Activated CD8-positive, alpha-beta memory T cell treated with anti-CD3 and anti-CD28 coated beads, Interleukin-2, amount 10 ng/mL, durations not matched to agents 7 days and 5 days (primary cell): ENCODE measurements around the gene RPRD1A. TPM values are rescaled to one million over a fixed set of nuclear protein-coding genes. Genes with fewer than 3 reads are reported as not detected.
A peak's percentile ranks its signal among the peaks of the same experiment; 100 is the strongest.
"Not testable (repeated sequence)": the region's sequence is repeated elsewhere in the genome, so short reads cannot be mapped to it uniquely, and the experiment has no call there.

Experiments used
- ATAC-seq: fragments of 150-1000 bp; cut with Tn5 transposase; one replicate; pipeline ENCODE4 v1.10.0; 2021; ENCODE audit warnings: moderate library complexity
- CTCF ChIA-PET: fragments of 350-600 bp; sonication (Branson Sonifier 250); formaldehyde crosslinking; loops from one replicate; lab custom pipeline; 2021; ENCODE audit warnings: antibody characterized with exemption; lab: Charles Lee
- DNase-seq: peaks from one replicate; pipeline ENCODE4 v3.0.0-alpha.2; 2020
- H3K27ac Mint-ChIP-seq: one replicate; pipeline ENCODE4 v1.8.0; 2021; ENCODE audit warnings: mild to moderate bottlenecking, mixed read lengths
- H3K27me3 Mint-ChIP-seq: one replicate; pipeline ENCODE4 v1.8.0; 2021; ENCODE audit warnings: mixed read lengths
- H3K36me3 Mint-ChIP-seq: one replicate; pipeline ENCODE4 v1.8.0; 2021; ENCODE audit warnings: mild to moderate bottlenecking, mixed read lengths
- H3K4me1 Mint-ChIP-seq: one replicate; pipeline ENCODE4 v1.8.0; 2021; ENCODE audit warnings: mixed read lengths
- H3K4me3 Mint-ChIP-seq: one replicate; pipeline ENCODE4 v1.8.0; 2021; ENCODE audit warnings: mild to moderate bottlenecking, moderate library complexity, mixed read lengths
- H3K9me3 Mint-ChIP-seq: one replicate; pipeline ENCODE4 v1.8.0; 2022; ENCODE audit warnings: low read depth, mixed read lengths
- total RNA-seq, 2 experiments: library from RNA; stranded (reverse); gene quantifications; one replicate each; pipeline ENCODE4 v1.2.3, GENCODE V29; 2021

The RPRD1A gene
- total RNA-seq, 2 experiments from 2014 or later = 26.2 to 33.4 TPM

DNA sequence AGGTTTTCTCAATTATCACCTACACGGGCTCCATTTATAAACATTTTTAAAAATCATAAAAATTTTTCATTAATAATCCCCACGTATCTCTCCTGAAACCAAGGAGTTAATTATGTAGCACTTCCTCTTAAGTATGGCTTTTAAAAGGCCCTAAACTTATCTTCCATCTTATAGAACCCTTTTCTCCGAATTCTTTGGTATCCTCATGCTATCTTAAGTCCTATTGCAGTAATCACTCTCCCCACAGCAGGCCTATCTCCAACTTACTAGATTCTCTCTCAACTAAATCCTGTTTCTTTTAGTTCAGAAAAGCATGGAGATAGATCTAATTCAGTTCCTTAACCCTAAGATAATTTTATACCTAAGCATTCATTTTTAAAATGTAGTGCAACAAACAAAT, 26.2 kb downstream of the RPRD1A start:
- Mint-ChIP-seq H3K27me3 (no peaks in the 10 kb centered on the region), H3K36me3 (peaks cover 41% of the 10 kb centered on the region), H3K9me3 (peaks cover 1% of the 10 kb centered on the region), H3K27ac (no peak overlapping the region), H3K4me1 (peaks cover 7% of the 10 kb centered on the region), H3K4me3 (no peak overlapping the region)
- DNase-seq = no peak
- ATAC-seq = no peak
- CTCF ChIA-PET = interaction anchor here (0.9 to 1.0 kb wide), 2 partner anchors 91 to 285 kb away, joined by 3 read pairs; no protein-coding TSS in a partner anchor

DNA sequence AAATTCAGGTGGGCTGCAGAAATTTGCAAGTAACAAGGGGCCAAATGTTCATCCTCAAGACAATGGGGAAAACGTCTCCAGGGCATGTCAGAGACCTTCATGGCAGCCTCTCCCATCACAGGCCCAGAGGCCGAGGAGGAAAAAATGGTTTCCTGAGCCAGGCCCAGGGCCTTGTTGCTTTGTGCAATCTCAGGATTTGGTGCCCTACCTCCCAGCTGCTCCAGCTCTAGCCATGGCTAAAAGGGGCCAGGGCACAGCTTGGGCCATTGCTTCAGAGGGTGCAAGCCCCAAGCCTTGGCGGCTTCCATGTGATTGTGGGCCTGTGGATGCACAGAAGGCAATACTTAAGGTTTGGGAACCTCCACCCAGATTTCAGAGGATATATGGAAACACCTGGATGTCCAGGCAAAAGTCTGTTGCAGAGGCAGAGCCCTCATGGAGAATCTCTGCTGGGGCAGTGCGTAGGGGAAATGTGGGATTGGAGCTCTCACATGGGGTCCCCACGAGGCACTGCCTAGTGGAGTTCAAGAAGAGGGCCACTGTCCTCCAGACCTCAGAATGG, 29.2 kb downstream of the RPRD1A start:
- DNase-seq (no peak), ATAC-seq (no peak)
- no peak overlapping the region for H3K27ac Mint-ChIP-seq
- peaks cover 38% of the 10 kb centered on the region for H3K36me3 Mint-ChIP-seq
- peaks cover 1% of the 10 kb centered on the region for H3K9me3 Mint-ChIP-seq
- H3K27me3 Mint-ChIP-seq = no peaks in the 10 kb centered on the region
- H3K4me3 Mint-ChIP-seq = no peak overlapping the region
- CTCF ChIA-PET = no interaction called here
- H3K4me1 Mint-ChIP-seq = peaks cover 15% of the 10 kb centered on the region

DNA sequence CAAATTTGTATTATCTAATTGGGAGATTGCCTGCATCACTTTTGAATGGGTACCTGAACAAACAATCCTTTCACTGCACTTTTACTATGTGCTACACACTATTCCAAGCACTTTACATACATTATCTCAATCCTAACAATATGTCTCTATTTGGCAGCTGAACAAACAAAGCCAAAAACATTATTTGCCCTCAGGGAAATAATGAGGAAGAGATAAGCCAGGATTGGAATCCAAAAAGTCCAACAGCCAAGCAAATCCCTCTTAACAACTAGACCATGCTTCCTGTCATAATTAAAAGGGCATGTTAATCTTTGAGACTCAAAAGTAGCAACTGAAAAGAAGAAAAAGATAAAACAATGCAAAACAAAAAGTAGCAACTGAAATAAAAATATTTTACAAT, 32.1 kb downstream of the RPRD1A start:
- Mint-ChIP-seq H3K9me3 (peaks cover 1% of the 10 kb centered on the region), H3K4me3 (no peak overlapping the region), H3K36me3 (peaks cover 42% of the 10 kb centered on the region), H3K27ac (no peak overlapping the region), H3K27me3 (no peaks in the 10 kb centered on the region), H3K4me1 (peaks cover 10% of the 10 kb centered on the region)
- DNase-seq = no peak
- CTCF ChIA-PET = no interaction called here
- no peak for ATAC-seq

DNA sequence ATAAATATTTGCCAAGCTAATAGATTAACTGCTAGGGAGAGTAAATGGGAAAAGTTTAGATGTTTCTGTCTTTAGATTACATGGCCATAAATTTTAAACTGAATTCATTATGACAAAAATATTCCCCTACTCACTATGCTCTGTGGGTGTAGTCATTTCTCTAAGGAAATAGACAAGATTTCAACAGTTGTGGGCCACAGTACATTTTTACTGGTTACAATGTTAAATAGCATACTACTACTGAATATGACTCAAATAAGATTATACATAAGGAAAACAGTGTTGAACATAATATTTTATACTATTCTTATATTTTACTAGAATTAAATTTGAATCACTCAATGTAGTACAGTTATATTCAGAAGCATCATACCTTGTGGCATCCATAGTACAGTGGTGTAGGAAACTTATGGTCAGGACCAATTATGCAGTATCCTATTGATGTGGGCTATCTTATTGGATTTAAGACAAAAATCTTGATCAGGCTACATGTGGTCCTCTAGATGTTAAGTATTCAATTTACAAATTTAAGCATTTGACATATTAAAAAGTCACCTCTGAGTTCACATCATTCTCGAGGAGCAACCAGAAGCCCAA, 33.0 kb downstream of the RPRD1A start:
- no peak overlapping the region for H3K4me3 Mint-ChIP-seq
- H3K9me3 Mint-ChIP-seq = no peaks in the 10 kb centered on the region
- H3K36me3 Mint-ChIP-seq = peaks cover 38% of the 10 kb centered on the region
- CTCF ChIA-PET = interaction anchor here (1.0 kb wide), 1 partner anchor 22 kb away, joined by 3 read pairs; no protein-coding TSS in a partner anchor
- H3K4me1 Mint-ChIP-seq = peaks cover 10% of the 10 kb centered on the region
- DNase-seq (no peak), ATAC-seq (no peak)
- no peak overlapping the region for H3K27ac Mint-ChIP-seq
- H3K27me3 Mint-ChIP-seq = no peaks in the 10 kb centered on the region

DNA sequence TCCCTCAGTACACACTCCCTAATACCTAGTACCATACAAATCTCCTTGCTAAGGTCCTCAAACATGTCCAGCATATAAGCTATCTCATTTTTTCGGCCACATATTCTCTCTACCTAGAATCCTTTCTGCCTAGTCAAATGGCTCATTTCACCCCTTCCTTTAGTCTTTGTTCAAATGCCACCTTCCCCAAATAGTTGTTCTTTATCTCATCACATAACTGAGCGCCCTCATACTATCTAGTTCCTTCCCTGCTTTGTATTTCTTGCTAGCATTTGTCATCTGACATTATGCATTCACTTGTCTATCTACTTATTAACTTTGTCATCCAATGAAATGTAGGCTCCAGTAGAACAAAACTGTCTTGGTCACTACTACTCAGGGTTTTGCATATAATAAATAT, 35.5 kb downstream of the RPRD1A start:
- peak overlapping the region; percentile 49 for H3K27ac Mint-ChIP-seq
- CTCF ChIA-PET = interaction anchor here (1.3 kb wide), 1 partner anchor 15 kb away, joined by 4 read pairs; no protein-coding TSS in a partner anchor
- H3K36me3 Mint-ChIP-seq = peaks cover 16% of the 10 kb centered on the region
- no peaks in the 10 kb centered on the region for H3K9me3 Mint-ChIP-seq
- no peak for ATAC-seq
- no peaks in the 10 kb centered on the region for H3K27me3 Mint-ChIP-seq
- no peak for DNase-seq
- no peak overlapping the region for H3K4me3 Mint-ChIP-seq
- peaks cover 10% of the 10 kb centered on the region for H3K4me1 Mint-ChIP-seq

DNA sequence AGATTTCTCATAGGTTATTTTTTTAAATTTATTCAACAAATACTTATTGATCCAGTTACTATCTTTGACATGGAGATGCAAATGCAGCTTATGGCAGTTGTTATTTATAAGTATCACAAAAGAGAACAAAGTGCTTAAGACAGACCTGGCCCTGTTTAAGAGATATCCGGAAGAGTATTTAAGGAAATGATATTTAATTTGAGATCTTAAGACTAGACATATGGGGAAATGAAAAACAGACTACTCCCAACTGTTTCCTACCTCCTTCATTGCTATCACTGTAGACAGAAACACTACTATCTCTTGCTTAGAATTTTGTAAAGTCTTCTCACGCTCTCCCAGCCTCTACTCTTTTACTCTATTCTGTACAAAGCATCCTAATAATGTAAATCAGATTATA, 36.0 kb downstream of the RPRD1A start:
- no peak for DNase-seq
- Mint-ChIP-seq H3K36me3 (peaks cover 17% of the 10 kb centered on the region), H3K4me1 (peaks cover 10% of the 10 kb centered on the region), H3K27me3 (no peaks in the 10 kb centered on the region), H3K9me3 (no peaks in the 10 kb centered on the region), H3K4me3 (no peak overlapping the region), H3K27ac (peak overlapping the region; percentile 49)
- CTCF ChIA-PET = interaction anchor here (1.3 kb wide), 1 partner anchor 16 kb away, joined by 4 read pairs; no protein-coding TSS in a partner anchor
- ATAC-seq = no peak

DNA sequence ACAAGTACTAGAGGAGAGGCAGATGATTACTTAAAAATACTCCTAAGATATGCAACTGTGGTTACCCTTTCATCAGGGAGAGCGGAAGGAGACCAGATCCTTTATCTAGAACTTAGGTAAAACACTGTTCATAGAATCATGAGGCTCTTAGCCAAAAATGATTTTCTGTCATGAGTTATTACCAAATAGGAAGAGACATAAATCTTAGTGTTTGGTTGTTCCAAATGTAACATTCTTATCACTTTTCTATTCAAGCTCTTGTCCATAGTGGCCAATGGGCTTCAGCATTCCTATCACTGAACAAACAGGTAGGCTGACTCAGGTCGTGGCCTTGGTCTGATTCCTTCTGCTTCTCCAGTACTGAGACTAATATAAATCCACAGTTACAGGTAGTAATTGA, 38.5 kb downstream of the RPRD1A start:
- no peaks in the 10 kb centered on the region for H3K27me3 Mint-ChIP-seq
- H3K4me3 Mint-ChIP-seq = no peak overlapping the region
- peaks cover 26% of the 10 kb centered on the region for H3K36me3 Mint-ChIP-seq
- H3K27ac Mint-ChIP-seq = no peak overlapping the region
- no peak for ATAC-seq
- H3K9me3 Mint-ChIP-seq = no peaks in the 10 kb centered on the region
- CTCF ChIA-PET = interaction anchor here (0.7 to 1.6 kb wide), 3 partner anchors 11 to 314 kb away, joined by 3 read pairs; no protein-coding TSS in a partner anchor
- DNase-seq = no peak
- peaks cover 4% of the 10 kb centered on the region for H3K4me1 Mint-ChIP-seq

DNA sequence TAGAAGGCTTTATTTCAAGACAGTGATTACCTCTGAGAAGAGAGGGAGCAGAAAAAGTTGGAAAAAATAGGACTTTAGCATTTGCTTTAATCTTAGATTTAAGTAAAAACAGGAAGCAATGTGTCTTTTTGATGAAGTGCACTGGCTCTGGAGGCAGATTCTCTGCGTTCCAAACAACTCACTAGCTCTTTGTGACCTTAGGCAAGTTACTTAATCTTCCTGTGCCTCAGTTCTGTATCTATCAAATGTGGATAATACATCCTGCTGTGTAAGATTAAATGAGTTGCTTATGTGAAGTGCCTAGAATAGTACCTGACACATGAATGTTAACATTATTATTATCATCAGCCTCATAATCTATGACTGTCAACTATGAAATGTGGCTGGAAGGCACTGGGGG, 42.3 kb downstream of the RPRD1A start:
- CTCF ChIA-PET = no interaction called here
- H3K27ac Mint-ChIP-seq = no peak overlapping the region
- H3K9me3 Mint-ChIP-seq = no peaks in the 10 kb centered on the region

DNA sequence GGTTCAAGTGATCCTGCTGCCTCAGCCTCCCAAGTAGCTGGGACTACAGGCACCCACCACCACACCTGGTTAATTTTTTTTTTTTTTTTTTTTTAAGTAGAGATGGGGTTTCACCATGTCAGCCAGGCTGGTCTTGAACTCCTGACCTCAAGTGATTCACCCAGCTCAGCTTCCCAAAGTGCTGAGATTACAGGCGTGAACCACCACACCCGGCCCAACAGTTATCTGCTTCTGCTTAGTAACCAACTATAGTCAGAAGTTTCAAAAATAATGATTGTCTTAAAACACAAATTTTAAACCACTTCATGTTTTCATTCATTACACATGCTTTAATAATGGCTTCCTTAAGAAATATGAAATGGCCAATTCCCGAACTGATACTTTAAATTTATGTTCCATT, 43.1 kb downstream of the RPRD1A start:
- peaks cover 14% of the 10 kb centered on the region for H3K36me3 Mint-ChIP-seq
- DNase-seq, H3K4me3 Mint-ChIP-seq, H3K9me3 Mint-ChIP-seq, H3K27ac Mint-ChIP-seq, ATAC-seq, H3K4me1 Mint-ChIP-seq, H3K27me3 Mint-ChIP-seq: not testable (repeated sequence)
- CTCF ChIA-PET = interaction anchor here (0.5 kb wide), 1 partner anchor 44 kb away, joined by 4 read pairs; no protein-coding TSS in a partner anchor

More for the DNA sequence above, 42.3 kb downstream of the RPRD1A start:
- no peaks in the 10 kb centered on the region for H3K4me1 Mint-ChIP-seq
- H3K36me3 Mint-ChIP-seq = peaks cover 16% of the 10 kb centered on the region
- H3K27me3 Mint-ChIP-seq = no peaks in the 10 kb centered on the region
- no peak overlapping the region for H3K4me3 Mint-ChIP-seq
- DNase-seq = no peak
- ATAC-seq = no peak

DNA sequence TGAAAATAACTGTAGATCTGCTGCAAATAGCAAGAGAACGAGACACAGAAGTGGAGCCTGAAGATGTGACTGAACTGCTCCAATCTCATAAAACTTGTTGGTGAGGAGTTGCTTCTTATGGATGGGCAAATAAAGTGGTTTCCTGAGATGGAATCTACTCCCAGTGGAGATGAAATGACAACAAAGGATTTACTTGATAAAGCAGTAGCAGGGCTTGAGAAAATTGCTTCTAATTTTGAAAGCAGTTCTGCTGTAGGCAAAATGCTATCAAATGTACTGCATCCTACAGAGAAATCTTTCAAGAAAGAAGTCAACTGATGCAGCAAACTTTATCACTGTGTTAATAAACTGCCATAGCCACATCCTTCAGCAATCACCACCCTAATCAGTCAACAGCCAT, 44.0 kb downstream of the RPRD1A start:
- Mint-ChIP-seq H3K9me3 (no peaks in the 10 kb centered on the region), H3K36me3 (peaks cover 13% of the 10 kb centered on the region), H3K27ac (no peak overlapping the region), H3K4me1 (no peaks in the 10 kb centered on the region), H3K4me3 (no peak overlapping the region), H3K27me3 (no peaks in the 10 kb centered on the region)
- no peak for DNase-seq
- ATAC-seq = no peak
- CTCF ChIA-PET = interaction anchor here (1.8 kb wide), 1 partner anchor 72 kb away, joined by 6 read pairs; no protein-coding TSS in a partner anchor

DNA sequence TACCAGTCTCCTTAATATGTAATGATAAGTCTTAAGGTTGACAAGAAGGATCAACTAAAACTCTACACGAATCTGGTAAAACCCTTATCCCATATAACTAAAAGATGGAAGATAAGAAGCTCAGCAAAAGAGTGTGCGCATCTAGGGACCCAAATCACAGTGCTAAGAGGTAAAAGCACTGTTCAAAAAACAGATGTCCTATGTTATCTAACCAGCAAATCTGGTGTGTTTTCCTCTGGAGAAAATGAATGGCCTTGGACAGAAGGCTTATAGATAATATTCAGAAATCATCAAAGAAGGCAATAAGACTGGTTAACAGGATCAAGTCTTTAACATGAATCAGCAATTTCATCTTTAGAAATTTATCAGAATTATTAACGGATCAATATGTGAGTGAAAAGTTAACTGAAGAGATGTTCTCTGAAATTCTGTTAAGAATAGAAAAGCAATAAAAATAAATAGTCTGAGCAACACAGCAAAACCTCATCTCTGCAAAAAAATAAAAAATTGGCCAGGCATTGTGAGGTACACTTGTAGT, 47.1 kb downstream of the RPRD1A start:
- ATAC-seq (no peak), DNase-seq (no peak)
- CTCF ChIA-PET = interaction anchor here (0.6 to 1.4 kb wide), 3 partner anchors 10 to 264 kb away, joined by 3 read pairs; no protein-coding TSS in a partner anchor
- no peaks in the 10 kb centered on the region for H3K4me1 Mint-ChIP-seq
- H3K9me3 Mint-ChIP-seq = no peaks in the 10 kb centered on the region
- H3K27me3 Mint-ChIP-seq = no peaks in the 10 kb centered on the region
- no peak overlapping the region for H3K27ac Mint-ChIP-seq
- peaks cover 3% of the 10 kb centered on the region for H3K36me3 Mint-ChIP-seq
- H3K4me3 Mint-ChIP-seq = no peak overlapping the region

DNA sequence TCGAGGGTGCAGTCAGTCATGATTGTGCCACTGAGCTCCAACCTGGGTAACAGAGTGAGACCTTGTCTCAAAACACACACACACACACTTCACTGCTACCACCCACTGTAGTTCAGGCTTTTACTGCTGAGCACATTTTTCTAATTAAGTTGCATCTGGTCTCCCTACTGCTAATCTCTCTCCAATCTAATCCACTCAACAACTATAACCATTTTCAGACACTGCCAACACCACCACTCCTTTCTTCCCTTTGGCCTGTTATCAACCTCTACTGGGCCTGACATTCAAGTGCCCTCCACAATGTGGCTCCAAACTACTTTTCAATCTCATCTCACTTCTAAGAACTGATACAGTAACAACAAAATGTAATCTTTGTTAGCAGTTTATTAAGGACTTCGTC, 50.1 kb downstream of the RPRD1A start:
- no peaks in the 10 kb centered on the region for H3K36me3 Mint-ChIP-seq
- CTCF ChIA-PET = interaction anchor here (0.6 to 3.1 kb wide), 17 partner anchors 10 to 554 kb away, joined by 3 to 27 read pairs (median 5); partner anchors contain the start of genes RPRD1A and SLC39A6
- H3K27ac Mint-ChIP-seq = no peak overlapping the region
- H3K9me3 Mint-ChIP-seq = no peaks in the 10 kb centered on the region
- no peaks in the 10 kb centered on the region for H3K27me3 Mint-ChIP-seq
- DNase-seq (no peak), ATAC-seq (no peak)
- H3K4me1 Mint-ChIP-seq = no peaks in the 10 kb centered on the region
- H3K4me3 Mint-ChIP-seq = no peak overlapping the region

DNA sequence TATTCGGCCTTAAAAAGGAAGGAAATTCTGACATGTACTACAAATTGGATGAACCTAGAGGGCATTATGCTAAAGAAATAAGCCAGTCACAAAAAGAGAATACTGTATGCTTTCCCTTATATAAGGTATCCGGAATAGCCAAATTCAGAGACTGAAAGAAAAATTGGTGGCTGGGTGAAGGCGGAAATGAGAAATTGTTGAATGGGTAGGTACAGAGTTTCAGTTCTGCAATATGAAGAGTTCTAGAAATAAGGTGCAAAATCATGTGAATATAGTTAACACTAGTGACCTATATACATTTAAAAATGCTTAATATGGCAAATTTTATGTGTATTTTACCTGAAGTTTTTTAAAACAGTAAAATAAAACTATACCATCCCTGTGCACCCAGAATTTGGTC, 51.7 kb downstream of the RPRD1A start:
- H3K4me1 Mint-ChIP-seq = no peaks in the 10 kb centered on the region
- H3K27ac Mint-ChIP-seq = no peak overlapping the region
- ATAC-seq = no peak

DNA sequence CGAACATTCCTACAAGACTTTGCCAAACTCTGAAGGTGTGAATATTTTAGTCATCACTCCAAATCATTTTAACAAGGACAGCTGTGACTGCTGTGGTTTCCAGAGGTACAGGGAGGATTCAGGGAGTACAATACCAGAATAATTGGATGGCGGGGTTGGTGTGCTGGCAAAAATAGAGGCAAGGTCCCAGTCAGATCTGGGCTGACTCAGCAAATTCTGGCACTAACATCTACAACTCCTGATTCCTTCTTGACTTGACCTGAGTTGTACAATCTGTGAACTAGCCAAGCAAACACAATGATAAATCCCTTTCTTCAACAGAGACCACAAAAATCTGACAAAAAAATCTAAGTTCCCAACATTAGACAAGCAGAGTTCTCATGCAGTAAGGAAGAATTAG, 54.5 kb downstream of the RPRD1A start:
- DNase-seq = no peak
- H3K36me3 Mint-ChIP-seq = no peaks in the 10 kb centered on the region
- H3K4me3 Mint-ChIP-seq = no peak overlapping the region
- H3K9me3 Mint-ChIP-seq = no peaks in the 10 kb centered on the region
- H3K4me1 Mint-ChIP-seq = no peaks in the 10 kb centered on the region
- CTCF ChIA-PET = no interaction called here
- H3K27me3 Mint-ChIP-seq = no peaks in the 10 kb centered on the region
- ATAC-seq = no peak
- H3K27ac Mint-ChIP-seq = no peak overlapping the region

More for the DNA sequence above, 51.7 kb downstream of the RPRD1A start:
- no peaks in the 10 kb centered on the region for H3K36me3 Mint-ChIP-seq
- no peaks in the 10 kb centered on the region for H3K9me3 Mint-ChIP-seq
- DNase-seq = no peak
- H3K27me3 Mint-ChIP-seq = no peaks in the 10 kb centered on the region
- no peak overlapping the region for H3K4me3 Mint-ChIP-seq
- CTCF ChIA-PET = no interaction called here
